H1 (cell line): ENCODE data around the gene INCENP. TPM values are rescaled to one million over a fixed set of nuclear protein-coding genes. Genes with fewer than 3 reads are reported as not detected.
A peak's percentile ranks its signal among the peaks of the same experiment; 100 is the strongest.

ENCODE experiments used
- BRCA1 ChIP-seq: IDR thresholded peaks from 2 replicates; pipeline ENCODE4 v1.6.1; 2012; ENCODE audit warnings: low read depth, low read length, improper control_type of control experiment
- CBX8 ChIP-seq: fragments of 300-800, 300-1000 bp; sonication (generic); IDR thresholded peaks from 2 replicates; pipeline ENCODE4 v1.7.1; 2016; ENCODE audit warnings: low read depth, low read length, borderline replicate concordance
- CHD1 ChIP-seq: IDR thresholded peaks from 2 replicates; pipeline ENCODE4 v1.6.1; 2012; ENCODE audit warnings: low read depth, low read length, improper control_type of control experiment
- CHD2 ChIP-seq: IDR thresholded peaks from 2 replicates; pipeline ENCODE4 v1.6.1; 2012; ENCODE audit warnings: low read length, improper control_type of control experiment
- GABPA ChIP-seq: IDR thresholded peaks from 2 replicates; pipeline ENCODE4 v1.6.1; 2011; ENCODE audit warnings: mild to moderate bottlenecking, low read length, moderate library complexity, borderline replicate concordance; ENCODE audit not compliant: insufficient read depth
- KDM4A ChIP-seq: IDR thresholded peaks from one replicate; pipeline ENCODE4 v1.7.1; 2012; ENCODE audit warnings: low read depth, mild to moderate bottlenecking, moderate library complexity, low read length, inconsistent platforms; ENCODE audit not compliant: severe bottlenecking
- KDM5A ChIP-seq: fragments of 200-600 bp; IDR thresholded peaks from 2 replicates; pipeline ENCODE4 v1.7.1; 2012; ENCODE audit warnings: mild to moderate bottlenecking, low read length, inconsistent platforms, mixed read lengths
- POLR2AphosphoS5 ChIP-seq: IDR thresholded peaks from 2 replicates; pipeline ENCODE4 v1.6.1; 2011; ENCODE audit warnings: low read depth, low read length
- RFX5 ChIP-seq: IDR thresholded peaks from 2 replicates; pipeline ENCODE4 v1.6.1; 2011; ENCODE audit warnings: low read depth, low read length, improper control_type of control experiment, borderline replicate concordance
- RNF2 ChIP-seq: fragments of 200-900, 300-1000 bp; sonication (generic); IDR thresholded peaks from 2 replicates; pipeline ENCODE4 v1.7.1; 2016; ENCODE audit warnings: borderline replicate concordance, low read depth, mild to moderate bottlenecking, antibody characterized with exemption, low read length; ENCODE audit not compliant: poor library complexity, severe bottlenecking; ENCODE audit errors: missing control alignments
- SIN3A ChIP-seq, 2 experiments: IDR thresholded peaks in 1 of 2; conservative IDR thresholded peaks in 1 of 2; 2 replicates each; pipeline ENCODE4 v1.6.1; 2011 to 2012; ENCODE audit warnings: low read length in 2 of 2, improper control_type of control experiment in 1 of 2, low read depth in 1 of 2, mild to moderate bottlenecking in 1 of 2
- SIRT6 ChIP-seq: IDR thresholded peaks from one replicate; pipeline ENCODE4 v1.7.1; 2012; ENCODE audit warnings: low read length, inconsistent platforms
- SIX5 ChIP-seq: IDR thresholded peaks from 2 replicates; pipeline ENCODE4 v1.6.1; 2011; ENCODE audit warnings: mild to moderate bottlenecking, low read depth, low read length
- SP4 ChIP-seq: IDR thresholded peaks from 2 replicates; pipeline ENCODE4 v1.6.1; 2012; ENCODE audit warnings: low read length, inconsistent platforms
- TAF1 ChIP-seq: IDR thresholded peaks from 2 replicates; pipeline ENCODE4 v1.6.1; 2011; ENCODE audit warnings: mild to moderate bottlenecking, low read depth, low read length
- TAF7 ChIP-seq: optimal IDR thresholded peaks from 2 replicates; pipeline ENCODE3; 2011; ENCODE audit warnings: low read depth, mild to moderate bottlenecking, inconsistent platforms, low read length, moderate library complexity, borderline replicate concordance
- polyA plus RNA-seq, 7 experiments: library from polyadenylated mRNA; depleted of rRNA in 3 of 7; stranded (reverse) in 5 of 7; unstranded in 2 of 7; fragments of >200 nt in 5 of 7; fragments of 200-250 nt in 2 of 7; gene quantifications; 1 replicate in 5 of 7; 2 replicates in 1 of 7; 4 replicates in 1 of 7; pipeline versions ENCODE4 v1.2.1 to v1.2.3, GENCODE V29; 2011 to 2013; ENCODE audit warnings: missing spikeins in 2 of 7, mixed read lengths in 2 of 7
- total RNA-seq: library from RNA; stranded (reverse); fragmentation: NEBNext Ultra II Directional; extraction: Animal tissue kit (Norgen Biotek cat#: 25700); gene quantifications from 2 replicates; pipeline ENCODE4 v1.2.1, GENCODE V29; 2021
- TF ChIP-seq, protein P1 (sequence below), 3 experiments: IDR thresholded peaks; 1 replicate in 2 of 3; 2 replicates in 1 of 3; pipeline versions ENCODE4 v1.5.1 to v1.6.1; 2011; ENCODE audit warnings: low read length in 3 of 3, mild to moderate bottlenecking in 3 of 3, inconsistent platforms in 2 of 3, low read depth in 1 of 3, moderate library complexity in 1 of 3; ENCODE audit not compliant: insufficient read depth in 1 of 3; ENCODE audit errors: control extremely low read depth in 1 of 3
- TF ChIP-seq, protein P2 (sequence below): IDR thresholded peaks from 2 replicates; pipeline ENCODE4 v1.6.1; 2011; ENCODE audit warnings: low read length, improper control_type of control experiment
- TF ChIP-seq, protein P3 (sequence below): IDR thresholded peaks from 2 replicates; pipeline ENCODE4 v1.6.1; 2012; ENCODE audit warnings: inconsistent platforms
- TF ChIP-seq, protein P4 (sequence below): IDR thresholded peaks from 2 replicates; pipeline ENCODE4 v1.6.1; 2012; ENCODE audit warnings: inconsistent platforms

The INCENP gene
- total and polyA plus RNA-seq, 2 of the 8 experiments (the other 6 are each of a cell fraction or from before 2014, with no cell fraction given): 25.4 to 132 TPM

DNA sequence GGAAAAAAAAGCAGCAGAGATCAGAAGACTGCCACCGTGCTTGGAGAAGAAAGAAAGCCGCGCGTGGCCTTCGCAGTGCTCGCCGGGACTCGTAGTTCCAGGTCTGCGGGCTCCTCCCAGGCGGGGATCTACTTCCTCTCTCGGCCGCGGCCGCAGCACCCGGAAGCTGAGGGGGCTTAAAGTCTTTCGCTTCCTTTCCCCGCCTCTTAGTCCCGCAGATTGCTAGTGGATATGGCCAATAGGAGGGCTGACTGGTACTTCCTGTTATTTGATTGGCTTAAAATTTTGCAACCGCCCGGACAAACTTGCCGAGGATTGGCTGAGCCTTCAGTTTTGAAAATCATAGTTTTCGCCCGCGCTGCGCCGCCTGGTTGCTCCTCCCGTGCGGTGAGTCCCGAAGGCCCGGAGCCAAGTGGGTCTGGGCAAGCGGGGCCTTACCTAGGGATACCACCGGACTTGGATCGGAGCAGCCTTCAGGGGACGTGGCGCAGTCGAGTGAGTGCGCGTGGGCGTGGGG is at the start of gene INCENP (continued):
- TF ChIP-seq SIN3A (conservative IDR thresholded peaks at IDR 0.05 in 1 of 2, IDR thresholded peaks at IDR 0.05 in 1 of 2; ENCODE audit: low read depth in 1 of 2, low read length in 2 of 2): 0 out of 4 replicates have a peak, but pooled peaks of 1 of the 2 experiments have one; percentile 30
- TF ChIP-seq SIX5: peak; percentile 53
- TF ChIP-seq TAF7: peak; percentile 21
- peak; percentile 71 for TF ChIP-seq TAF1
- peak; percentile 81 for TF ChIP-seq CHD2
- TF ChIP-seq BRCA1: no peak
- TF ChIP-seq RFX5: no peak
- peak; percentile 81 for TF ChIP-seq KDM4A
- no peak; the same call in 1 of the 2 replicates for TF ChIP-seq SP4
- peak; percentile 36; the same call in 1 of the 2 replicates for TF ChIP-seq KDM5A
- no peak for TF ChIP-seq CHD1
- TF ChIP-seq, protein P1, sequence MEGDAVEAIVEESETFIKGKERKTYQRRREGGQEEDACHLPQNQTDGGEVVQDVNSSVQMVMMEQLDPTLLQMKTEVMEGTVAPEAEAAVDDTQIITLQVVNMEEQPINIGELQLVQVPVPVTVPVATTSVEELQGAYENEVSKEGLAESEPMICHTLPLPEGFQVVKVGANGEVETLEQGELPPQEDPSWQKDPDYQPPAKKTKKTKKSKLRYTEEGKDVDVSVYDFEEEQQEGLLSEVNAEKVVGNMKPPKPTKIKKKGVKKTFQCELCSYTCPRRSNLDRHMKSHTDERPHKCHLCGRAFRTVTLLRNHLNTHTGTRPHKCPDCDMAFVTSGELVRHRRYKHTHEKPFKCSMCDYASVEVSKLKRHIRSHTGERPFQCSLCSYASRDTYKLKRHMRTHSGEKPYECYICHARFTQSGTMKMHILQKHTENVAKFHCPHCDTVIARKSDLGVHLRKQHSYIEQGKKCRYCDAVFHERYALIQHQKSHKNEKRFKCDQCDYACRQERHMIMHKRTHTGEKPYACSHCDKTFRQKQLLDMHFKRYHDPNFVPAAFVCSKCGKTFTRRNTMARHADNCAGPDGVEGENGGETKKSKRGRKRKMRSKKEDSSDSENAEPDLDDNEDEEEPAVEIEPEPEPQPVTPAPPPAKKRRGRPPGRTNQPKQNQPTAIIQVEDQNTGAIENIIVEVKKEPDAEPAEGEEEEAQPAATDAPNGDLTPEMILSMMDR (IDR thresholded peaks at IDR 0.05; ENCODE audit: control extremely low read depth in 1 of 3, insufficient read depth in 1 of 3, low read depth in 1 of 3, low read length in 3 of 3): no peak
- TF ChIP-seq POLR2AphosphoS5: 0 out of 2 replicates have a peak, but pooled peaks have one; percentile 32
- TF ChIP-seq, protein P2, sequence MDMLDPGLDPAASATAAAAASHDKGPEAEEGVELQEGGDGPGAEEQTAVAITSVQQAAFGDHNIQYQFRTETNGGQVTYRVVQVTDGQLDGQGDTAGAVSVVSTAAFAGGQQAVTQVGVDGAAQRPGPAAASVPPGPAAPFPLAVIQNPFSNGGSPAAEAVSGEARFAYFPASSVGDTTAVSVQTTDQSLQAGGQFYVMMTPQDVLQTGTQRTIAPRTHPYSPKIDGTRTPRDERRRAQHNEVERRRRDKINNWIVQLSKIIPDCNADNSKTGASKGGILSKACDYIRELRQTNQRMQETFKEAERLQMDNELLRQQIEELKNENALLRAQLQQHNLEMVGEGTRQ: no peak
- TF ChIP-seq, protein P3, sequence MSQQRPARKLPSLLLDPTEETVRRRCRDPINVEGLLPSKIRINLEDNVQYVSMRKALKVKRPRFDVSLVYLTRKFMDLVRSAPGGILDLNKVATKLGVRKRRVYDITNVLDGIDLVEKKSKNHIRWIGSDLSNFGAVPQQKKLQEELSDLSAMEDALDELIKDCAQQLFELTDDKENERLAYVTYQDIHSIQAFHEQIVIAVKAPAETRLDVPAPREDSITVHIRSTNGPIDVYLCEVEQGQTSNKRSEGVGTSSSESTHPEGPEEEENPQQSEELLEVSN: 0 out of 2 replicates have a peak, but pooled peaks have one; percentile 27
- no peak for TF ChIP-seq SIRT6
- no peak for TF ChIP-seq RNF2
- peak; percentile 80; the same call in 1 of the 2 replicates for TF ChIP-seq GABPA
- TF ChIP-seq CBX8: no peak
- TF ChIP-seq, protein P4, sequence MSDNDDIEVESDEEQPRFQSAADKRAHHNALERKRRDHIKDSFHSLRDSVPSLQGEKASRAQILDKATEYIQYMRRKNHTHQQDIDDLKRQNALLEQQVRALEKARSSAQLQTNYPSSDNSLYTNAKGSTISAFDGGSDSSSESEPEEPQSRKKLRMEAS: no peak; the same call in 1 of the 2 replicates
